A673 (cell line): ENCODE measurements around the gene SEC14L5.

ENCODE experiments used
- EZH2 ChIP-seq: fragments of 200-600 bp; sonication (generic); IDR thresholded peaks from 2 replicates; pipeline ENCODE4 v1.6.1; 2017; ENCODE audit warnings: borderline replicate concordance, low read depth, mild to moderate bottlenecking, mixed read lengths, antibody characterized with exemption, low read length; ENCODE audit not compliant: poor library complexity, severe bottlenecking
- TF ChIP-seq, protein P1 (sequence below): fragments of 300-800, 200-600 bp; sonication (generic); conservative IDR thresholded peaks from 2 replicates; pipeline ENCODE4 v1.5.1; 2017; ENCODE audit warnings: low read depth, mild to moderate bottlenecking, antibody characterized with exemption, low read length, moderate library complexity, mixed read lengths

DNA sequence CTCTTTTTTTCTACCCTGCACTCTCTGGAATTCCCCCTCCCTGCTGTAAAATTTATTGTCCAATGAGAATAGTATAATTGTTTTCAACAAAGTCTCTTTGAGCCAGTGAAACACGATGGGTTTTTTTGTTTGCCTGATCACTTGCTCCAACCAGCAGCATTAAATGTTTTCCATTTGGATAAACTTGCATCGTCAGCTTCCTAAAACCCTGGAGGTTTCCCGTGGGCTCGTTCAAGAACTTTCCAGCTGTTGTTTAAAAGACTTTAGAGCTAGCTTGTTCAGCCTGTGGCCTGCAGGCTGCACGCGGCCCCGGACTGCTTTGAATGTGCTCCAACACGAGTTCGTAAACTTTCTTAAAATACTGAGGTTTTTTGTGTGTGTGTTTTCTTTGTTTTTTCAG lies 60.7 kb downstream of the SEC14L5 start:
- no peak for TF ChIP-seq EZH2
- TF ChIP-seq, protein P1, sequence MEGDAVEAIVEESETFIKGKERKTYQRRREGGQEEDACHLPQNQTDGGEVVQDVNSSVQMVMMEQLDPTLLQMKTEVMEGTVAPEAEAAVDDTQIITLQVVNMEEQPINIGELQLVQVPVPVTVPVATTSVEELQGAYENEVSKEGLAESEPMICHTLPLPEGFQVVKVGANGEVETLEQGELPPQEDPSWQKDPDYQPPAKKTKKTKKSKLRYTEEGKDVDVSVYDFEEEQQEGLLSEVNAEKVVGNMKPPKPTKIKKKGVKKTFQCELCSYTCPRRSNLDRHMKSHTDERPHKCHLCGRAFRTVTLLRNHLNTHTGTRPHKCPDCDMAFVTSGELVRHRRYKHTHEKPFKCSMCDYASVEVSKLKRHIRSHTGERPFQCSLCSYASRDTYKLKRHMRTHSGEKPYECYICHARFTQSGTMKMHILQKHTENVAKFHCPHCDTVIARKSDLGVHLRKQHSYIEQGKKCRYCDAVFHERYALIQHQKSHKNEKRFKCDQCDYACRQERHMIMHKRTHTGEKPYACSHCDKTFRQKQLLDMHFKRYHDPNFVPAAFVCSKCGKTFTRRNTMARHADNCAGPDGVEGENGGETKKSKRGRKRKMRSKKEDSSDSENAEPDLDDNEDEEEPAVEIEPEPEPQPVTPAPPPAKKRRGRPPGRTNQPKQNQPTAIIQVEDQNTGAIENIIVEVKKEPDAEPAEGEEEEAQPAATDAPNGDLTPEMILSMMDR: no peak
